ENCODE data around the gene ALOX5.

Gene ALOX5

GRCh38 chr10:45452743-45453452 is 78.9 kb downstream of the ALOX5 start:
- Histone ChIP-seq H3K9me3 (ENCODE audit: low read length) (no peaks in the 10 kb centered on the region), H2AFZ (ENCODE audit: low read depth, low read length) (no peak overlapping the region), H3K27me3 (ENCODE audit: insufficient read depth, low read length) (no peaks in the 10 kb centered on the region), H3K4me1 (ENCODE audit: insufficient read depth, low read length) (no peaks in the 10 kb centered on the region), H3K36me3 (ENCODE audit: insufficient read depth, low read length) (peaks cover 8% of the 10 kb centered on the region), H3K4me3 (ENCODE audit: low read length) (no peak overlapping the region)

DNA sequence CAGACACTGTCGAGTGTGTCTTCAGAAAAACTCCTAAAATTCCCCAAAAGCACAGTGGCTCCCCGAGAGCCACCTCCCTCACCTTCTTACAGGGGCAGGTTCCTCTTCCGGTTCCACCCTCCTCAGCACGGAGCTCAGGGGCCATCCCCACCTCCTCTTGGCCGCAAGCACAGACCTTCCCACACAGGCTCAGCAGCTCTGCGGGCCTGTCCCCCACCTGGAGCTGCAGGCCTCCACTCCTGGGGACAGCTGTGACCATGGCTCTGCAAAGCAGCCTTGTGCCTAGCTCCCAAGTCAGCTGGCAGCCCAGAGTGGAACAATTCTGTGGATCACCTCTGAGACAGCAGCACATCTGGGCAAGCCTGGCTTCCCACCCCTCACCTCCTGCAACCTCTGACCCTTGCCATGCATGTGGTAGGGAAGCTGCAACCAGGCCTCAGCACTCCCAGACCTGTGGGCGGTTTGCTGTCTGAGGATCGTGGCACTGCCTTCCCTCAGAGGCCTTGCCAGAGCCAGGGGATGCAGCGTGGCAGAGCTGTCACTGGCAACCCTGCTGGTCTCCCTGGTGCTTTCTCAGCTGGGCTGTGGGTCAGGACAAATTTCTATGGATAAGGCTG is 79.7 kb downstream of the ALOX5 start:
- Histone ChIP-seq H3K4me3 (ENCODE audit: low read length) (no peak overlapping the region), H3K27me3 (ENCODE audit: insufficient read depth, low read length) (no peaks in the 10 kb centered on the region), H3K4me1 (ENCODE audit: insufficient read depth, low read length) (no peaks in the 10 kb centered on the region), H3K36me3 (ENCODE audit: insufficient read depth, low read length) (peaks cover 13% of the 10 kb centered on the region), H3K9me3 (ENCODE audit: low read length) (no peaks in the 10 kb centered on the region), H2AFZ (ENCODE audit: low read depth, low read length) (no peak overlapping the region)

- Histone ChIP-seq H2AFZ (ENCODE audit: low read depth, low read length) (no peak overlapping the region), H3K4me3 (ENCODE audit: low read length) (no peak overlapping the region), H3K9me3 (ENCODE audit: low read length) (no peaks in the 10 kb centered on the region), H3K27me3 (ENCODE audit: insufficient read depth, low read length) (no peaks in the 10 kb centered on the region), H3K36me3 (ENCODE audit: insufficient read depth, low read length) (peaks cover 17% of the 10 kb centered on the region), H3K4me1 (ENCODE audit: insufficient read depth, low read length) (no peaks in the 10 kb centered on the region)
Observed at GRCh38 chr10:45454262-45454661, 80.2 kb downstream of the ALOX5 start.

DNA sequence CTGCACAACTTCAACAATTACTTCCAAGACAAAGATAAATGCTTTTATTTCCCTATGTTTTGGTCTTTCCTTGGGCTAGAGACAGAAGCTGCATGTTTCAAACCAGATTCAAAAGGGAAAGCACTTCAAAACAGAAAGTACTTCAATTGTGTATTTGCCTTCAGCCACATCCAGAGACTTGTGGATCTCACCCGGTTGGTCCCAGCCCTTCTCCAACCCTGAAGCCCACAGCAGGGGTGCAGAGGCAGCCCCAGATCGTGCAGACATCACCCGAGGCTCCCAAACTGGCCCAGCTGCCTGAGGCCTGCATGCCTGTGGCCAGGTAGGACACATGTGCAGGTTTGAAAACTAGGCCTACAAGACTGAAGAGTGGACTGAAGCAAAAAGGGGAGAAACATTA is 80.8 kb downstream of the ALOX5 start:
- Histone ChIP-seq H3K9me3 (ENCODE audit: low read length) (no peaks in the 10 kb centered on the region), H3K27me3 (ENCODE audit: insufficient read depth, low read length) (no peaks in the 10 kb centered on the region), H3K4me1 (ENCODE audit: insufficient read depth, low read length) (no peaks in the 10 kb centered on the region)

GRCh38 chr10:45456233-45456632 is 82.2 kb downstream of the ALOX5 start:
- Histone ChIP-seq H3K4me1 (ENCODE audit: insufficient read depth, low read length) (no peaks in the 10 kb centered on the region), H3K9me3 (ENCODE audit: low read length) (no peaks in the 10 kb centered on the region), H3K27me3 (ENCODE audit: insufficient read depth, low read length) (no peaks in the 10 kb centered on the region), H3K4me3 (ENCODE audit: low read length) (no peak overlapping the region), H2AFZ (ENCODE audit: low read depth, low read length) (no peak overlapping the region), H3K36me3 (ENCODE audit: insufficient read depth, low read length) (peaks cover 25% of the 10 kb centered on the region)

More for the DNA sequence above, 80.8 kb downstream of the ALOX5 start:
- H3K36me3 ChIP-seq (ENCODE audit: insufficient read depth, low read length) = peaks cover 21% of the 10 kb centered on the region
- H2AFZ ChIP-seq (ENCODE audit: low read depth, low read length) = no peak overlapping the region
- H3K4me3 ChIP-seq (ENCODE audit: low read length) = no peak overlapping the region

- Histone ChIP-seq H3K9me3 (ENCODE audit: low read length) (no peaks in the 10 kb centered on the region), H2AFZ (ENCODE audit: low read depth, low read length) (no peak overlapping the region), H3K36me3 (ENCODE audit: insufficient read depth, low read length) (peaks cover 25% of the 10 kb centered on the region), H3K4me3 (ENCODE audit: low read length) (no peak overlapping the region), H3K4me1 (ENCODE audit: insufficient read depth, low read length) (no peaks in the 10 kb centered on the region), H3K27me3 (ENCODE audit: insufficient read depth, low read length) (no peaks in the 10 kb centered on the region)
Observed at GRCh38 chr10:45456822-45457221, 82.8 kb downstream of the ALOX5 start.

DNA sequence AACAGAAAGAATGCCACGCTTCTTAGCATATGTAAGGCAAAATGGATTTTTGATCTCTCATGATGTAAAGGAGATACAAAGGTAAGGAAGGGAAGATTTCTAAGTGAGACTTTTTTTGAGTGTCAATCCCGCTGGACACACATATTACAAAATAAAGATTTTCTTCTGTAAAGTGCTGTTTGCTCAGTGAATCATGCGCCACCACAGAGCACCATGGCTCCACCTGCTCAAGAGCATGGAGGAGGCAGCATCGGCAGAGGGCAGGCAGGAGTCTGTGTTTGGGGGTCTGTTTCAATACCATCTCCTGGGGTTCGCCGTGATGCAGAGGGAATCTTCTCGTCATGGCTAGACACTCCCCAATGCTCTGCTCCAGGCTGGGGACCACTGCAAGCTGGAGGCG is 83.5 kb downstream of the ALOX5 start:
- Histone ChIP-seq H3K36me3 (ENCODE audit: insufficient read depth, low read length) (peaks cover 25% of the 10 kb centered on the region), H3K4me3 (ENCODE audit: low read length) (no peak overlapping the region), H3K4me1 (ENCODE audit: insufficient read depth, low read length) (no peaks in the 10 kb centered on the region), H3K27me3 (ENCODE audit: insufficient read depth, low read length) (no peaks in the 10 kb centered on the region), H3K9me3 (ENCODE audit: low read length) (no peaks in the 10 kb centered on the region), H2AFZ (ENCODE audit: low read depth, low read length) (no peak overlapping the region)

GRCh38 chr10:45460235-45460878 is 86.3 kb downstream of the ALOX5 start:
- H3K36me3 ChIP-seq (ENCODE audit: insufficient read depth, low read length) = peaks cover 28% of the 10 kb centered on the region
- H3K4me1 ChIP-seq (ENCODE audit: insufficient read depth, low read length) = no peaks in the 10 kb centered on the region
- no peak overlapping the region for H2AFZ ChIP-seq (ENCODE audit: low read depth, low read length)
- H3K4me3 ChIP-seq (ENCODE audit: low read length) = no peak overlapping the region
- no peaks in the 10 kb centered on the region for H3K9me3 ChIP-seq (ENCODE audit: low read length)
- H3K27me3 ChIP-seq (ENCODE audit: insufficient read depth, low read length) = no peaks in the 10 kb centered on the region

GRCh38 chr10:45461034-45461433 is 87.0 kb downstream of the ALOX5 start:
- Histone ChIP-seq H3K4me3 (ENCODE audit: low read length) (no peak overlapping the region), H2AFZ (ENCODE audit: low read depth, low read length) (no peak overlapping the region), H3K9me3 (ENCODE audit: low read length) (no peaks in the 10 kb centered on the region), H3K27me3 (ENCODE audit: insufficient read depth, low read length) (no peaks in the 10 kb centered on the region), H3K4me1 (ENCODE audit: insufficient read depth, low read length) (no peaks in the 10 kb centered on the region), H3K36me3 (ENCODE audit: insufficient read depth, low read length) (peaks cover 27% of the 10 kb centered on the region)

DNA sequence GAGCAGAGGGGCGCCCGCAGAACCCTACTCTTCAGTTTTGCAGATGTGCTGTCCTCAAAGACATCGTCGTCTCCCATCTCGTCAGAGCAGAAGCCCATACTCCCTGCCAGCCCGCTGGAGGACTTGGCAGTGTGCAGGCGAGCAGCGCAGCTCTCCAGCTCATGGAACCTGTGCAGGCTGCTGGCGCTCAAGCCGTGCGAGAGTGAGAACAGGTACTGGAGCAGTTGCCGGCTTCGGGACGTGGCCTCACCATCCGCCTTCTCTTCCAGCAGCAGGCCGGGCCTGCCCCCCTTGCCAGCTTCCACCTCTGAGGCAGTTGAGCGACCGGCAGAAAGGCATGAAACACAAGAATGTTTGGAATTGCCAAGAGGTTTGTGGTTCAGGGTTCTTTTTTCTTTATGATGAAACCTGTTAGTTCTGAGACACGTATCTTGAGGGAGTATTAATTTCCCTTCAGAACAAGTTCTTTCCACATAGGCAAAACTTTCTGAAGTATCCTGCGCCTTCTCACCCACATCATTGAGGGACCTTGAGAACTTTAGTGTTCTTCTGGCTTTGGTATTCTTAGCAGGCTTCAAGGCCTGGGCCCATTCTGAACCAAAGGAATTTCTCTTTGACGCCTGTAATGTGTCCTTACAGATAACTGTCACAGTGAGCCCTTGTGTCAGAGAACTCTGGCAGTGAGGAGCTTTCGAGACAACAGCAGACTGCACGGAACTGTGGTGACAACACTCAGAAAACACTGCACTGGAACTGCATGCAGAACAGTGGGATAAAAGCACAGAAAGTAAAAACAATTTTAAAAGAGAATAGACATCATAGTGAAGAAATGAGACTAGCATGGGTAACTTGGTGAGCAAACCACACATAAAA is 89.5 kb downstream of the ALOX5 start:
- peaks cover 18% of the 10 kb centered on the region for H3K36me3 ChIP-seq (ENCODE audit: insufficient read depth, low read length)
- no peaks in the 10 kb centered on the region for H3K27me3 ChIP-seq (ENCODE audit: insufficient read depth, low read length)
- H3K9me3 ChIP-seq (ENCODE audit: low read length) = no peaks in the 10 kb centered on the region
- no peak overlapping the region for H3K4me3 ChIP-seq (ENCODE audit: low read length)
- no peaks in the 10 kb centered on the region for H3K4me1 ChIP-seq (ENCODE audit: insufficient read depth, low read length)
- no peak overlapping the region for H2AFZ ChIP-seq (ENCODE audit: low read depth, low read length)

DNA sequence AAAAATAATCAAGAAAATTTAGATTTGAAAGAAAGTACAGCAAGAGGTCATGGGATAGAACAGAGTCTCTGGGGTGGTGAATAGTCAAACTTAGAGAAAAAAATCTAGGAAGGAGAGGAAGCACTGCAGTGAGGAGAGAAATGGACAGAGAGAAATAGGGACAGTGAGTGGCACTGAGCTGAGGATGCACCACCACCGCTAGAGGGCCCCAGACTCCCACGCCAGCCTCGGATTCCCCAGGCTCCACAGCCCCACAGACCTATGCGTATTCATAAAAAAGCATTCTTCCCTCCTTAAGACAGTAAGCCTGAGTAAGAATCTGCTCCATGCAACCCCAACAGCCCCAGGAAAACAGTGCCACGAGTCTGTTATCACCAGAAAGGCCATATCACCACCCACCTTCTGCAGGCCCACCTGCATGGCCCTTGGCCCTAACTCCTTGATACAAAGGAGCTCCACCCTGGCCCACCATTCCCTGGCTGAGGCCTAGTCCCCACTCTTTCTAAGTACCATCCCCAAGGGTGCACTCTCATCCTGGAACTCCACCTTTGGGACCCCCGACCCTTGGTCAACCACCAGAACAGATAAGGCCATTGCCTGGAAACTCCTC is 91.0 kb downstream of the ALOX5 start:
- no peak overlapping the region for H3K4me3 ChIP-seq (ENCODE audit: low read length)
- no peaks in the 10 kb centered on the region for H3K9me3 ChIP-seq (ENCODE audit: low read length)
- no peaks in the 10 kb centered on the region for H3K27me3 ChIP-seq (ENCODE audit: insufficient read depth, low read length)
- no peaks in the 10 kb centered on the region for H3K4me1 ChIP-seq (ENCODE audit: insufficient read depth, low read length)
- peaks cover 7% of the 10 kb centered on the region for H3K36me3 ChIP-seq (ENCODE audit: insufficient read depth, low read length)
- no peak overlapping the region for H2AFZ ChIP-seq (ENCODE audit: low read depth, low read length)

- Histone ChIP-seq H2AFZ (ENCODE audit: low read depth, low read length) (no peak overlapping the region), H3K9me3 (ENCODE audit: low read length) (no peaks in the 10 kb centered on the region), H3K36me3 (ENCODE audit: insufficient read depth, low read length) (peaks cover 3% of the 10 kb centered on the region), H3K4me3 (ENCODE audit: low read length) (no peak overlapping the region), H3K27me3 (ENCODE audit: insufficient read depth, low read length) (no peaks in the 10 kb centered on the region), H3K4me1 (ENCODE audit: insufficient read depth, low read length) (peaks cover 9% of the 10 kb centered on the region)
Observed at GRCh38 chr10:45466784-45467183, 92.8 kb downstream of the ALOX5 start.
